ENCODE data around the gene LUC7L. TPM values are rescaled to one million over a fixed set of nuclear protein-coding genes. Genes with fewer than 3 reads are reported as not detected.
A peak's percentile ranks its signal among the peaks of the same experiment; 100 is the strongest.
"Not testable (repeated sequence)": the region's sequence is repeated elsewhere in the genome, so short reads cannot be mapped to it uniquely, and the experiment has no call there.

The LUC7L gene
- total RNA-seq, 1 donor from 2014 or later = 87.9 TPM

DNA sequence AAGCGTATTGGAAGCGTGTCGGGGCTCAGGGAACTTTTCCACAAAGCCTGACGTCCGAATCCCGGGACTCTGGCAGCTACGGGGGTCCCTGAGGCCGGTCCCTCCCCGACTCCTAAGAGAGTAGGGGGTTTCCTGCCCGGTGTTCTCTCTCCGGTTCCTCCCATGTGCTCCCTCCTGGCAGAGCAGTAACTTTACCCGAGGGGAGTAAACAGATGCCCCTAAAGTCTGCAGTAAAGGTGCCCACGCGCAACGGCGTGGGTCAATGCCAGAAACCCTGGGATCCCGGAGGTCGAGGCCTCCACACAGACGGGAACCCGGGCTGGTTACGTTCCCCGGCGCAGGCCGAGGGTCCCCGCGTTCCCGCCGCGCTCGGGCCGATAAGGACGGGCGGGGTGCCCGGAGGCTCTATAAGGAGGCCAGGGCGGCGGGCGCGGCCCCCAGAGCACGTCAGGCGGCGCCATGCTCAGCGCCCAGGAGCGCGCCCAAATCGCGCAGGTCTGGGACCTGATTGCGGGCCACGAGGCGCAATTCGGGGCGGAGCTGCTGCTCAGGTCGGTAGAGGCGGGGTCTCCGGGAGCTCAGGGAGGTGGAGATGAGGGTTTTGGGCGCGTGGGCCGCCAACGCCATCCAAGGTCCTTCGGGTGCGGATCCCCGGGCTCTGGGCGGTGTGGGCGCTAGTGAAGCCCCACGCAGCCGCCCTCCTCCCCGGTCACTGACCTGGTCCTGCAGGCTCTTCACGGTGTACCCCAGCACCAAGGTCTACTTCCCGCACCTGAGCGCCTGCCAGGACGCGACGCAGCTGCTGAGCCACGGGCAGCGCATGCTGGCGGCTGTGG, 63.5 kb downstream of the LUC7L start, which contains the start of gene HBM:
TSS of gene HBM (plus strand) at position 440 of the 836 bp plus-strand sequence. CDS start at position 460, 20 bp downstream.
- peak within 1 kb of the TSS; percentile 26 for H3K4me3 Mint-ChIP-seq
- H3K27me3 Mint-ChIP-seq = peaks cover 50% of the 10 kb centered on the region
- H3K4me1 Mint-ChIP-seq = peaks cover 4% of the 10 kb centered on the region
- H3K9me3 Mint-ChIP-seq = no peaks in the 10 kb centered on the region
- no peak within 1 kb of the TSS for H3K27ac Mint-ChIP-seq
- no peaks in the 10 kb centered on the region for H3K36me3 Mint-ChIP-seq (ENCODE audit: low read depth)
- intact Hi-C loops (cut with micrococcal nuclease) = no loop called here
- peak; percentile 64 for DNase-seq

DNA sequence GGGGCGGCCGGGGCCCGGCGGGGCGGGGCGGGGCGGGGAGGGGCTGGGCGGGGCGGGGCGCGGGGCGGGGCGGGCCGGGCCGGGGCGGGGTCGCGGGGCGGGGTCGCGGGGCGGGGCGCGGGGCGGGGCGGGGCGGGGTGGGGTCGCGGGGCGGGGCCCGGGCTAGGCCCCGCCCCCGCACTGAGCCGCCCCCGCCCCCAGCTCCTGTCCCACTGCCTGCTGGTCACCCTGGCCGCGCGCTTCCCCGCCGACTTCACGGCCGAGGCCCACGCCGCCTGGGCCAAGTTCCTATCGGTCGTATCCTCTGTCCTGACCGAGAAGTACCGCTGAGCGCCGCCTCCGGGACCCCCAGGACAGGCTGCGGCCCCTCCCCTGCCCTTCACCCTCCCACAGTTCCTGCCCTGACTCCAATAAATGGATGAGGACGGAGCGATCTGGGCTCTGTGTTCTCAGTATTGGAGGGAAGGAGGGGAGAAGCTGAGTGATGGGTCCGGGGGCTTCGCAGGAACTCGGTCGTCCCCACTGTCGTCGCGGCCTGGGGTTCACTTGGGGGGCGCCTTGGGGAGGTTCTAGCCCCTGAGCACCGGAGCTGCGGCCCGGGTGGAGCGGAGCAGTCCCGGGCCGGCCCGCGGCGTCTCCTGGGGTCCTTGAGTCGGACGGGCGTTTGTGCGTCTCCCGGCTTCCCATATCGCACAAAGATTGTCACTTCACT, 64.3 kb downstream of the LUC7L start:
- Mint-ChIP-seq H3K27ac (no peak overlapping the region), H3K36me3 (ENCODE audit: low read depth) (no peaks in the 10 kb centered on the region), H3K27me3 (peaks cover 44% of the 10 kb centered on the region)

DNA sequence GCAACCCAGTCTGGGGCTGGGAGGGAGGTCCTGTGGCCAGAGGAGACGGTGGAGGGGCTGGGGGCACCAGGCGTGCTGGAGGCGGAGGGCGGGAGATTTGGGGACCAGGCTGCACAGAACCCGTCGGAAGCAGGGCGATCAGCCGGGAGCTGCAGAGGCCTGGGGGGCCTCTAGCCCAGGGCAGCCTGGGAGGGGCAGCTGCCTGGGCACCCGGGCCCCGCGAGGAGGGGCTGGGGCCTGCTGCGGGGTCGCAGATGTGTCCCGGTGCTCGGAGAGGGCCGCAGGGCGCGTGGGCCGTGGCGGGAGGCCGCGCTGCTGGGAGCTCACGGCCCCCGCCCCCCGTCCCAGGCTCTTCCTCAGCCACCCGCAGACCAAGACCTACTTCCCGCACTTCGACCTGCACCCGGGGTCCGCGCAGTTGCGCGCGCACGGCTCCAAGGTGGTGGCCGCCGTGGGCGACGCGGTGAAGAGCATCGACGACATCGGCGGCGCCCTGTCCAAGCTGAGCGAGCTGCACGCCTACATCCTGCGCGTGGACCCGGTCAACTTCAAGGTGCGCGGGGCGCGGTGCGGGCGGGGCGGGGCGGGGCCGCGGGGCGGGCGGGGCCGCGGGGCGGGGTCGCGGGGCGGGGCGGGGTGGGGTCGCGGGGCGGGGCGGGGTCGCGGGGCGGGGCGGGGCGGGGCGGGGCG, 65.0 kb downstream of the LUC7L start:
- DNase-seq; H3K27ac Mint-ChIP-seq; intact Hi-C loops (cut with micrococcal nuclease); H3K4me1 Mint-ChIP-seq; H3K4me3 Mint-ChIP-seq; H3K9me3 Mint-ChIP-seq; H3K36me3 Mint-ChIP-seq (ENCODE audit: low read depth): not testable (repeated sequence)
- peaks cover 42% of the 10 kb centered on the region for H3K27me3 Mint-ChIP-seq

More for the DNA sequence above, 64.3 kb downstream of the LUC7L start:
- Mint-ChIP-seq H3K4me1 (no peaks in the 10 kb centered on the region), H3K9me3 (no peaks in the 10 kb centered on the region), H3K4me3 (peak overlapping the region; percentile 26)
- no peak for DNase-seq
- intact Hi-C loops (cut with micrococcal nuclease) = no loop called here

DNA sequence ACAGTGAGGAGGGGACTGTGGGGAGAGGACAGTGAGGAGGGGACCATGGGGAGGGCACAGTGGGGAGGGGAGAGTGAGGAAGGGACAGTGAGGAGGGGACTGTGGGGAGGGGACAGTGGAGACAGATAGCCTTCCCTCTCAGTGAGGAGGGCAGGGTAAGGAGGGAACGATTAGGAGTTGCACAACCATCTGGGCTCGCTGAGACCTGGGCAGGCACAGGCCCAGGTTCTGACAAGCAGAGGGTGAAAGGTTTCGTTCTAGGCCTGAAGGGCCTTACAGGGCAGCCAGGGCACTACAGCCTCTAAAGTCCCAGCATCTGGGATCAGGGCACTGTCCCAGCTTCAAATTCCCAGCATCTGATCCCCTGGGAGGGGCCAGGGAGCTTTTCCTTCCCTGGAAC, 65.6 kb downstream of the LUC7L start:
- intact Hi-C loops (cut with micrococcal nuclease); H3K9me3 Mint-ChIP-seq; H3K4me1 Mint-ChIP-seq; H3K36me3 Mint-ChIP-seq (ENCODE audit: low read depth); H3K27ac Mint-ChIP-seq; H3K4me3 Mint-ChIP-seq; DNase-seq: not testable (repeated sequence)
- peaks cover 42% of the 10 kb centered on the region for H3K27me3 Mint-ChIP-seq

DNA sequence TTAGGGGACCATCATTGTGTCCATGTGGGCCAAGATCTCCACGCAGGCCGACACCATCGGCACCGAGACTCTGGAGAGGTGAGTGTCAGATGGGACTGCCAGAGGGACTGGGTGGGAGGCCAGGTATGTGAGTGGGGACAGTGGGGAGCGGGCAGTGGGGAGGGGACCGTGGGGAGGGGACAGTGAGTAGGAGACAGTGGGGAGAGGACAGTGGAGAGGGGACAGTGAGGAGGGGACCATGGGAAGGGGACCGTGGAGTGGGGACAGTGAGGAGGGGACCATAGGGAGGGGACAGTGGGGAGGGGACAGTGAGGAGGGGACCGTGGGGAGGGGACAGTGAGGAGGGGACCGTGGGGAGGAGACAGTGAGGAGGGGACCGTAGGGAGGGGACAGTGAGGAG, 66.1 kb downstream of the LUC7L start:
- intact Hi-C loops (cut with micrococcal nuclease) = not testable (repeated sequence)

DNA sequence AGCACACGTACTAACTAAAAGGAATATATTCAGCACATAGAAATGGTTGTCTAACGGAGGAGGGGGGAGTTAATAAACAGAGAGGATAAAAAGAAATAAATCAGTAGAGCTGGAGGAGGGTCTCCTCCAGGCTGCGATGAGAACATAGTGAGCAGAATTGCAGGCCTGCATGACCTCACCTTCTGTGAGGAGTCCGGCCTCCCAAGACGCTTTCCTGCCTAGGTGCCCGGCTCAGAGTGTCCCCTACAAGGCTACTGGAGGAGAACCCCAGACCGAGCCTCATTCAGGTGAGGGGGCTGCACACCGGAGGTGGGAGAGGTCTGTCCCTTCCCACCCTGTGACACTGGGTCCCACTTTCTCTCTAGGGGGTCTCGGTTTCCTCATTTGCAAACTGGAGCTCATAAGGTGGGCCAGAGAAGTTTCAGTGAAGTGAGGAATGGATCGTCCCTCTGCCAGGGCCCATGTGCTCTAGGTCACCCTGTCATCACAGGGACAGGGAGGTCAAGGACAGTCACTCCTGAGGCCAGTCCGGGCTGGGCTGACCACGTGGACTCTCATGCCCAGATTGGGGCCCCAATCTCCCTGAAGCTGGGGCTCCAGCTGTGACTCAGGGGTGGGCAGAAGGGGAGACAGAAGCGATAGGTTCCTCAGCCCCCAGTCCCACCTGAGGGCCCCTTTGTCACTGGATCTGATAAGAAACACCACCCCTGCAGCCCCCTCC, 66.8 kb downstream of the LUC7L start:
- Mint-ChIP-seq H3K4me3 (no peak overlapping the region), H3K27ac (no peak overlapping the region), H3K9me3 (no peaks in the 10 kb centered on the region), H3K4me1 (no peaks in the 10 kb centered on the region), H3K36me3 (ENCODE audit: low read depth) (no peaks in the 10 kb centered on the region), H3K27me3 (peaks cover 36% of the 10 kb centered on the region)
- no peak for DNase-seq
- intact Hi-C loops (cut with micrococcal nuclease) = no loop called here

More for the DNA sequence above, 66.1 kb downstream of the LUC7L start:
- H3K4me1 Mint-ChIP-seq; H3K36me3 Mint-ChIP-seq (ENCODE audit: low read depth); H3K27ac Mint-ChIP-seq; H3K9me3 Mint-ChIP-seq; DNase-seq; H3K4me3 Mint-ChIP-seq: not testable (repeated sequence)
- peaks cover 39% of the 10 kb centered on the region for H3K27me3 Mint-ChIP-seq

DNA sequence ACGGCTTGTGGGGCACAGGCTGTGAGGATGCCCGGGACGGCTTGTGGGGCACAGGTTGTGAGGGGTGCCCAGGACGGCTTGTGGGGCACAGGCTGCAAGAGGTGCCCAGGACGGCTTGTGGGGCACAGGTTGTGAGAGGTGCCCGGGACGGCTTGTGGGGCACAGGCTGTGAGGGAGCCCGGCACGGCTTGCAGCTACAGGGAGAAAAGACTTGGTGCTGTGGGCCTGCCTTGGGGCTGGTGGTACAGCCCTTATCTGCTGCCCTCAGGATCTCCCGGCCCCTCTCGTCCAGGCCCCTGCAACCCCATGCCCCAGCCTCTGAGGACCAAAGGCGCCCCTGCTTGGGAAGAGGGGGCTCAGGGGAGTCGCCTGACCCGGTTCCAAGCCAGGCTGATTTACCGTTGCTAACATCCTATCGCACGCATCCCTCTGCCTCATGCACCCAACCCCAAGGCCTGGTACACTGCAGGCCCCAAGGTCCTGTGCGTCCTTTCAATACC, 68.5 kb downstream of the LUC7L start:
- no peak for DNase-seq
- H3K27me3 Mint-ChIP-seq = peaks cover 32% of the 10 kb centered on the region
- H3K9me3 Mint-ChIP-seq = no peaks in the 10 kb centered on the region
- intact Hi-C loops (cut with micrococcal nuclease) = no loop called here
- no peak overlapping the region for H3K4me3 Mint-ChIP-seq
- no peaks in the 10 kb centered on the region for H3K36me3 Mint-ChIP-seq (ENCODE audit: low read depth)
- no peaks in the 10 kb centered on the region for H3K4me1 Mint-ChIP-seq
- H3K27ac Mint-ChIP-seq = no peak overlapping the region

DNA sequence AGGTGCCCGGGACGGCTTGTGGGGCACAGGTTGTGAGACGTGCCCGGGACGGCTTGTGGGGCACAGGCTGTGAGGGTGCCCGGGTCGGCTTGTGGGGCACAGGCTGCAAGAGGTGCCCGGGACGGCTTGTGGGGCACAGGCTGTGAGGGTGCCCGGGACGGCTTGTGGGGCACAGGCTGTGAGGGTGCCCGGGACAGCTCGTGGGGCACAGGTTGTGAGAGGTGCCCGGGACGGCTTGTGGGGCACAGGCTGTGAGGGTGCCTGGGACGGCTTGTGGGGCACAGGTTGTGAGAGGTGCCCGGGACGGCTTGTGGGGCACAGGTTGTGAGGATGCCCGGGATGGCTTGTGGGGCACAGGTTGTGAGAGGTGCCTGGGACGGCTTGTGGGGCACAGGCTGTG, 69.0 kb downstream of the LUC7L start:
- H3K9me3 Mint-ChIP-seq; DNase-seq; H3K4me3 Mint-ChIP-seq; H3K4me1 Mint-ChIP-seq; intact Hi-C loops (cut with micrococcal nuclease); H3K27ac Mint-ChIP-seq; H3K36me3 Mint-ChIP-seq (ENCODE audit: low read depth): not testable (repeated sequence)
- peaks cover 33% of the 10 kb centered on the region for H3K27me3 Mint-ChIP-seq

DNA sequence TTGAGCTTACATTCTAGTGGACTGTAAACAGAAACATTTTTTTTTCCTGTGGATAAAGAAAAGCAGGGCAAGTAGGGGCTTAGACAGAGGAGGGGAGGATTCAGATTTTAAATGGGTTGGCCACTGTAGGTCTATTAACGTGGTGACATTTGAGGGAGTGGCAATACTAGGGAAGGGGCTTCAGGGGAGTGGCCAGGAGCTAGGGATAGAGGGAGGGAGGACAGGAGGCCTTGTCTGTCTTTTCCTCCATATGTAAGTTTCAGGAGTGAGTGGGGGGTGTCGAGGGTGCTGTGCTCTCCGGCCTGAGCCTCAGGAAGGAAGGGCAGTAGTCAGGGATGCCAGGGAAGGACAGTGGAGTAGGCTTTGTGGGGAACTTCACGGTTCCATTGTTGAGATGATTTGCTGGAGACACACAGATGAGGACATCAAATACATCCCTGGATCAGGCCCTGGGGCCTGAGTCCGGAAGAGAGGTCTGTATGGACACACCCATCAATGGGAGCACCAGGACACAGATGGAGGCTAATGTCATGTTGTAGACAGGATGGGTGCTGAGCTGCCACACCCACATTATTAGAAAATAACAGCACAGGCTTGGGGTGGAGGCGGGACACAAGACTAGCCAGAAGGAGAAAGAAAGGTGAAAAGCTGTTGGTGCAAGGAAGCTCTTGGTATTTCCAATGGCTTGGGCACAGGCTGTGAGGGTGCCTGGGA, 70.0 kb downstream of the LUC7L start:
- Mint-ChIP-seq H3K36me3 (ENCODE audit: low read depth) (peaks cover 2% of the 10 kb centered on the region), H3K9me3 (no peaks in the 10 kb centered on the region), H3K4me3 (no peak overlapping the region), H3K27me3 (peaks cover 39% of the 10 kb centered on the region), H3K27ac (no peak overlapping the region), H3K4me1 (peaks cover 6% of the 10 kb centered on the region)
- intact Hi-C loops (cut with micrococcal nuclease) = no loop called here
- no peak for DNase-seq

DNA sequence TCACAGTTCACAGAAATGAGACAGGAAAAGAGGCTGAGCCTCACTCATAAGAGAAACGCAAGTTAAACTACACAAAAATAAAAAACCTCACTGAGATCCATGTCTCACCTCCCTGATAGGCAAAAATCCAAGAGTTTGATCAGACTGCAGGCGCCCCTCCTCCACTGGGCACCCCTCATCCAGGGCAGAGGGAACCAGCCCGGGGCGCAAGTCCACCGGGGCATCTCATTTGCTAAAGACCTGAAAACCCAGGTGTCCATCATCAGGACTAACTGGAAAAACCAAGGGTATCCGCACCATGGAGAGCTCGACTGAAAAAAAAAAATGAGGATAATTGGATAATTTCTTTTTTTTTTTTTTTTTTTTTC, 74.2 kb downstream of the LUC7L start:
- H3K4me1 Mint-ChIP-seq = peaks cover 6% of the 10 kb centered on the region
- intact Hi-C loops (cut with micrococcal nuclease) = no loop called here
- peaks cover 43% of the 10 kb centered on the region for H3K27me3 Mint-ChIP-seq
- H3K4me3 Mint-ChIP-seq = peak overlapping the region; percentile 75
- peaks cover 2% of the 10 kb centered on the region for H3K36me3 Mint-ChIP-seq (ENCODE audit: low read depth)
- H3K27ac Mint-ChIP-seq = no peak overlapping the region
- no peak for DNase-seq
- no peaks in the 10 kb centered on the region for H3K9me3 Mint-ChIP-seq

DNA sequence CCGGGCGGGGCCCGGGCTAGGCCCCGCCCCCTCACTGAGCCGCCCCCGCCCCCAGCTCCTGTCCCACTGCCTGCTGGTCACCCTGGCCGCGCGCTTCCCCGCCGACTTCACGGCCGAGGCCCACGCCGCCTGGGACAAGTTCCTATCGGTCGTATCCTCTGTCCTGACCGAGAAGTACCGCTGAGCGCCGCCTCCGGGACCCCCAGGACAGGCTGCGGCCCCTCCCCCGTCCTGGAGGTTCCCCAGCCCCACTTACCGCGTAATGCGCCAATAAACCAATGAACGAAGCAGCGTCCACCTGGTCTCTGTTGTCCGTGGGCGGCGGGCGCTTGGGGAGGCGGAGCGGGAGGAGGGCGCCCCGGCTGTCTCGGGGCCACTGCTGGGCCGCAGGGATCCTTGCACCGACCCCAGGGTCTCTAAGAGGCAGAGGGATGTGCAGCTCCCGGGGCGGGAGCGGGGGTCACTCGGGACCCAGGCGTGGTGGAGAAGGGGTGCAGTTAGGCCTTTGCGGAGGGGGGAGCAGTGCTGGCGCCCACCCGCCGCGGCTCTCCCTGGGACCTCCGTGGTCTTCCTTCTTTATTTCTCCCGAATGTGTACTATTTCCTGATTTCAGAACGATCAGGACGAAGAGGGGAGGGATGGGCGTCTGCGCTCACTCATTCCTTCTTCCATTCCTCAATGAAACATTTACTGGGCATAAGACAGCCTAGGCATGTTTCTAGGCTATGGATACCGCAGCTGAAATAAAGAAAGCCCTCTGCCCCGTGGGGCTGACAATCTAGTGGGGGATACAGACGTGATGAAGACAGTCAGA, 74.8 kb downstream of the LUC7L start:
- Mint-ChIP-seq H3K9me3 (no peaks in the 10 kb centered on the region), H3K4me3 (peak overlapping the region; percentile 75), H3K27me3 (peaks cover 43% of the 10 kb centered on the region), H3K4me1 (peaks cover 6% of the 10 kb centered on the region), H3K36me3 (ENCODE audit: low read depth) (peaks cover 2% of the 10 kb centered on the region), H3K27ac (no peak overlapping the region)
- intact Hi-C loops (cut with micrococcal nuclease) = no loop called here
- DNase-seq = peak; percentile 74

DNA sequence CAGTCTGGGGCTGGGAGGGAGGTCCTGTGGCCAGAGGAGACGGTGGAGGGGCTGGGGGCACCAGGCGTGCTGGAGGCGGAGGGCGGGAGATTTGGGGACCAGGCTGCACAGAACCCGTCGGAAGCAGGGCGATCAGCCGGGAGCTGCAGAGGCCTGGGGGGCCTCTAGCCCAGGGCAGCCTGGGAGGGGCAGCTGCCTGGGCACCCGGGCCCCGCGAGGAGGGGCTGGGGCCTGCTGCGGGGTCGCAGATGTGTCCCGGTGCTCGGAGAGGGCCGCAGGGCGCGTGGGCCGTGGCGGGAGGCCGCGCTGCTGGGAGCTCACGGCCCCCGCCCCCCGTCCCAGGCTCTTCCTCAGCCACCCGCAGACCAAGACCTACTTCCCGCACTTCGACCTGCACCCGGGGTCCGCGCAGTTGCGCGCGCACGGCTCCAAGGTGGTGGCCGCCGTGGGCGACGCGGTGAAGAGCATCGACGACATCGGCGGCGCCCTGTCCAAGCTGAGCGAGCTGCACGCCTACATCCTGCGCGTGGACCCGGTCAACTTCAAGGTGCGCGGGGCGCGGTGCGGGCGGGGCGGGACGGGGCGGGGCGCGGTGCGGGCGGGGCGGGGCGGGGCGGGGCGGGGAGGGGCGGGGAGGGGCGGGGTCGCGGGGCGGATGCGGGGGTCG, 75.6 kb downstream of the LUC7L start:
- DNase-seq; H3K9me3 Mint-ChIP-seq; H3K27ac Mint-ChIP-seq; H3K36me3 Mint-ChIP-seq (ENCODE audit: low read depth); H3K4me1 Mint-ChIP-seq; H3K4me3 Mint-ChIP-seq; intact Hi-C loops (cut with micrococcal nuclease): not testable (repeated sequence)
- H3K27me3 Mint-ChIP-seq = peaks cover 41% of the 10 kb centered on the region
